ENCODE results near the gene FBXL7. TPM values are rescaled to one million over a fixed set of nuclear protein-coding genes. Genes with fewer than 3 reads are reported as not detected.
A peak's percentile ranks its signal among the peaks of the same experiment; 100 is the strongest.

Gene FBXL7
- total and polyA plus RNA-seq, 2 donors (not counting 1 experiment from before 2014, with no cell fraction given), result 6.4 to 12.9 TPM

- no peak overlapping the region for H2AFZ ChIP-seq (ENCODE audit: low read length)
- no peak for TF ChIP-seq CTCF (conservative IDR thresholded peaks at IDR 0.05 in 1 of 2, IDR thresholded peaks at IDR 0.05 in 1 of 2; ENCODE audit: low read depth in 1 of 2, low read length in 2 of 2)
- TF ChIP-seq EZH2 (IDR thresholded peaks at IDR 0.05; ENCODE audit: low read length, missing control alignments), result no peak
- H4K20me1 ChIP-seq (ENCODE audit: control insufficient read depth, extremely low read depth, insufficient read depth, low read length), result no peaks in the 10 kb centered on the region
- H3K36me3 ChIP-seq (ENCODE audit: control insufficient read depth, insufficient read depth, low read length), result no peaks in the 10 kb centered on the region
- no peaks in the 10 kb centered on the region for H3K27me3 ChIP-seq (ENCODE audit: control insufficient read depth, insufficient read depth, low read length)
- H3K4me3 ChIP-seq (replicated peaks in 1 of 4; ENCODE audit: control extremely low read depth in 1 of 4, insufficient read depth in 1 of 4, low read depth in 3 of 4, low read length in 4 of 4), result no peak overlapping the region
- H3K4me1 ChIP-seq (ENCODE audit: control insufficient read depth, extremely low read depth, insufficient read depth, low read length), result peaks cover 3% of the 10 kb centered on the region
- no peak for DNase-seq (ENCODE audit: low read depth in 2 of 2)
- peaks cover 2% of the 10 kb centered on the region for H3K79me2 ChIP-seq (ENCODE audit: control insufficient read depth, insufficient read depth, low read length)
- H3K27ac ChIP-seq (ENCODE audit: insufficient read depth, low read length), result no peak overlapping the region
- no peak overlapping the region for H3K9ac ChIP-seq (ENCODE audit: insufficient read depth, low read length)
- H3K9me3 ChIP-seq (ENCODE audit: control insufficient read depth, insufficient read depth, low read depth, low read length), result no peaks in the 10 kb centered on the region
- H3K4me2 ChIP-seq (ENCODE audit: extremely low read depth, insufficient read depth, low read length), result no peak overlapping the region
Measured at GRCh38 chr5:15571081-15571480, 71.1 kb downstream of the FBXL7 start.

DNA sequence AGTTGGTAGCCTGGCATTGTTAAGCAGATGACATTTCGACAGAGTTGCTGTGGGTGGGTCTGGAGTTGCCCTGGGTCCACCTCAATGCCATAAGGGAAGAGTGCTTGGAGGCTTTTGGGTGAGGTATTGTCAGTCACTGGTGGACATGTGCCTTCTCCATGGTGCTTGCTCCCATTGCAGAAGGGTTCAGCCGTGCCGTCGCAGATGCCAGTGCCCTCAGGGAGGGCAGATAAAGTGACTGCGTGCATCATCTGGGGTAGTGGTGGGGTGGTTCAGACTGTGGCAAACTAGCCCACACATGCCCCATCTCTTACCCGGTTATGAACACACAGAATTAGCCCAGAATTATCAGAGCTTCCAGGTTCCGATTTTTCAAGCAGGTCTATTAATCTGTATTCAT is 71.6 kb downstream of the FBXL7 start:
- no peak for TF ChIP-seq EZH2 (IDR thresholded peaks at IDR 0.05; ENCODE audit: low read length, missing control alignments)
- TF ChIP-seq CTCF (conservative IDR thresholded peaks at IDR 0.05 in 1 of 2, IDR thresholded peaks at IDR 0.05 in 1 of 2; ENCODE audit: low read depth in 1 of 2, low read length in 2 of 2), result no peak
- H4K20me1 ChIP-seq (ENCODE audit: control insufficient read depth, extremely low read depth, insufficient read depth, low read length), result no peaks in the 10 kb centered on the region
- no peak overlapping the region for H3K27ac ChIP-seq (ENCODE audit: insufficient read depth, low read length)
- DNase-seq (ENCODE audit: low read depth in 2 of 2), result no peak
- no peaks in the 10 kb centered on the region for H3K27me3 ChIP-seq (ENCODE audit: control insufficient read depth, insufficient read depth, low read length)
- no peaks in the 10 kb centered on the region for H3K9me3 ChIP-seq (ENCODE audit: control insufficient read depth, insufficient read depth, low read depth, low read length)
- H3K4me2 ChIP-seq (ENCODE audit: extremely low read depth, insufficient read depth, low read length), result no peak overlapping the region
- no peak overlapping the region for H2AFZ ChIP-seq (ENCODE audit: low read length)
- peaks cover 2% of the 10 kb centered on the region for H3K79me2 ChIP-seq (ENCODE audit: control insufficient read depth, insufficient read depth, low read length)
- H3K4me3 ChIP-seq (replicated peaks in 1 of 4; ENCODE audit: control extremely low read depth in 1 of 4, insufficient read depth in 1 of 4, low read depth in 3 of 4, low read length in 4 of 4), result no peak overlapping the region
- H3K9ac ChIP-seq (ENCODE audit: insufficient read depth, low read length), result no peak overlapping the region
- peaks cover 3% of the 10 kb centered on the region for H3K4me1 ChIP-seq (ENCODE audit: control insufficient read depth, extremely low read depth, insufficient read depth, low read length)
- no peaks in the 10 kb centered on the region for H3K36me3 ChIP-seq (ENCODE audit: control insufficient read depth, insufficient read depth, low read length)

DNA sequence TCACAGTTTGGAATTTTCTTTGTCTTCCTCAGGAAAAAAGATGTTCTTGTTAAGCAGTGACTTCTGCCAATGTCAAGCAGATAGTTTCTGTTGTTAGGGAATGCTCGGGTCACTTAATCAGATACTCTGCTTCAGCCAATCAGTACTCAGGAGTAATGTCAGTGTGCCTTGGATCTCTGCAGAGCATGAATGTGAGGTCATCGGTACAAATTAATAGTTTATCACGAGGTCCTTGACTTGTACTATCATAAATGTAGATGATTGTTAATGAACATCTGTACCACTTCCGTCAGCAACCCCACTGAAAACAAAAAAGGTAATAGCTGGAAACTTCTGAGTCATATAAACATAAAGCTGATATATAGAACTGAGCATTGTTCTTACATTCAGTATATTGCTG is 73.6 kb downstream of the FBXL7 start:
- no peaks in the 10 kb centered on the region for H3K36me3 ChIP-seq (ENCODE audit: control insufficient read depth, insufficient read depth, low read length)
- H2AFZ ChIP-seq (ENCODE audit: low read length), result no peak overlapping the region
- H3K4me1 ChIP-seq (ENCODE audit: control insufficient read depth, extremely low read depth, insufficient read depth, low read length), result peaks cover 3% of the 10 kb centered on the region
- peaks cover 2% of the 10 kb centered on the region for H3K79me2 ChIP-seq (ENCODE audit: control insufficient read depth, insufficient read depth, low read length)
- H4K20me1 ChIP-seq (ENCODE audit: control insufficient read depth, extremely low read depth, insufficient read depth, low read length), result no peaks in the 10 kb centered on the region
- no peak overlapping the region for H3K27ac ChIP-seq (ENCODE audit: insufficient read depth, low read length)
- no peak overlapping the region for H3K9ac ChIP-seq (ENCODE audit: insufficient read depth, low read length)
- TF ChIP-seq EZH2 (IDR thresholded peaks at IDR 0.05; ENCODE audit: low read length, missing control alignments) (no peak), CTCF (conservative IDR thresholded peaks at IDR 0.05 in 1 of 2, IDR thresholded peaks at IDR 0.05 in 1 of 2; ENCODE audit: low read depth in 1 of 2, low read length in 2 of 2) (no peak)
- H3K9me3 ChIP-seq (ENCODE audit: control insufficient read depth, insufficient read depth, low read depth, low read length), result no peaks in the 10 kb centered on the region
- H3K4me2 ChIP-seq (ENCODE audit: extremely low read depth, insufficient read depth, low read length), result no peak overlapping the region
- H3K4me3 ChIP-seq (replicated peaks in 1 of 4; ENCODE audit: control extremely low read depth in 1 of 4, insufficient read depth in 1 of 4, low read depth in 3 of 4, low read length in 4 of 4), result no peak overlapping the region
- DNase-seq (ENCODE audit: low read depth in 2 of 2), result peak; percentile 21
- no peaks in the 10 kb centered on the region for H3K27me3 ChIP-seq (ENCODE audit: control insufficient read depth, insufficient read depth, low read length)

Measured in fibroblast of lung (primary cell).